HFFc6 (cell line): ENCODE data around the gene TMEM150B. TPM values are rescaled to one million over a fixed set of nuclear protein-coding genes. Genes with fewer than 3 reads are reported as not detected.

Source experiments
- DNase-seq: peaks from one replicate; pipeline ENCODE4 v3.0.0-alpha.2; 2018
- H3K27ac Mint-ChIP-seq: 2 replicates; pipeline ENCODE4 v1.8.0; 2020; ENCODE audit warnings: mild to moderate bottlenecking, mixed read lengths
- H3K27me3 Mint-ChIP-seq: 2 replicates; pipeline ENCODE4 v1.8.0; 2021; ENCODE audit warnings: mild to moderate bottlenecking, moderate library complexity, mixed read lengths; ENCODE audit not compliant: insufficient read depth
- H3K36me3 Mint-ChIP-seq: 2 replicates; pipeline ENCODE4 v1.8.0; 2021; ENCODE audit warnings: low read depth, mixed read lengths
- H3K4me1 Mint-ChIP-seq: 2 replicates; pipeline ENCODE4 v1.8.0; 2020; ENCODE audit warnings: low read depth, mixed read lengths
- H3K4me3 Mint-ChIP-seq: 2 replicates; pipeline ENCODE4 v1.8.0; 2020; ENCODE audit warnings: mild to moderate bottlenecking, moderate library complexity, mixed read lengths
- H3K9me3 Mint-ChIP-seq: 2 replicates; pipeline ENCODE4 v1.8.0; 2020; ENCODE audit warnings: mild to moderate bottlenecking, mixed read lengths
- total RNA-seq, 6 experiments: library from RNA; stranded (reverse); fragmentation: NEBNext Ultra II Directional; extraction: Animal tissue kit (Norgen Biotek cat#: 25700); gene quantifications; 2 replicates in 1 of 6; 3 replicates in 5 of 6; pipeline ENCODE4 v1.2.3, GENCODE V29; 2021
- TF ChIP-seq, protein P1 (sequence below): fragments of 200-600 bp; sonication (generic); IDR thresholded peaks from 2 replicates; pipeline ENCODE4 v1.5.0; 2021; ENCODE audit warnings: antibody characterized with exemption, mild to moderate bottlenecking

Gene TMEM150B
- total RNA-seq, 6 experiments from 2014 or later: not detected

DNA sequence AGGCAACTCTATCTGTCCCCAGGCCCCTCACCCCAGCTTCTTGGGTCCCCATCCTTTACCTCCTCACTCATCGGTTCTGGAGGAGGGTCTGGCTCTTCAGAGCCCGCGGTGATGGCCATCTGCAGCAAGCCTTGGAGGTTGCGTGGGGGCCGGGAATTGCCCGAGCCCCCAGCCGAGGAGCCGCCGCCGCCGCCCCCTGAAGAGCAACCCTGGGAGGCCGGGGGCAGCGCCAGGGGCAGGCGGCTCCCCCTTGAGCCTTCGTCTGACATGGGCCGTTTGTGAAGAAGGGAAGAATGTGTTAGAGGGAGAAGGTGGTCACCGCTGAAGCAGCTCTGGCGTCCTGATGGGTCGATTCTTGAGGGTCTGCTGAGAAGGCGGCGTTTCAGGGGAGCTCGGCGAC, 45.8 kb downstream of the TMEM150B start:
- peak overlapping the region; percentile 99 for H3K27ac Mint-ChIP-seq
- peaks cover 5% of the 10 kb centered on the region for H3K27me3 Mint-ChIP-seq
- TF ChIP-seq, protein P1, sequence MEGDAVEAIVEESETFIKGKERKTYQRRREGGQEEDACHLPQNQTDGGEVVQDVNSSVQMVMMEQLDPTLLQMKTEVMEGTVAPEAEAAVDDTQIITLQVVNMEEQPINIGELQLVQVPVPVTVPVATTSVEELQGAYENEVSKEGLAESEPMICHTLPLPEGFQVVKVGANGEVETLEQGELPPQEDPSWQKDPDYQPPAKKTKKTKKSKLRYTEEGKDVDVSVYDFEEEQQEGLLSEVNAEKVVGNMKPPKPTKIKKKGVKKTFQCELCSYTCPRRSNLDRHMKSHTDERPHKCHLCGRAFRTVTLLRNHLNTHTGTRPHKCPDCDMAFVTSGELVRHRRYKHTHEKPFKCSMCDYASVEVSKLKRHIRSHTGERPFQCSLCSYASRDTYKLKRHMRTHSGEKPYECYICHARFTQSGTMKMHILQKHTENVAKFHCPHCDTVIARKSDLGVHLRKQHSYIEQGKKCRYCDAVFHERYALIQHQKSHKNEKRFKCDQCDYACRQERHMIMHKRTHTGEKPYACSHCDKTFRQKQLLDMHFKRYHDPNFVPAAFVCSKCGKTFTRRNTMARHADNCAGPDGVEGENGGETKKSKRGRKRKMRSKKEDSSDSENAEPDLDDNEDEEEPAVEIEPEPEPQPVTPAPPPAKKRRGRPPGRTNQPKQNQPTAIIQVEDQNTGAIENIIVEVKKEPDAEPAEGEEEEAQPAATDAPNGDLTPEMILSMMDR: no peak
- H3K9me3 Mint-ChIP-seq: no peaks in the 10 kb centered on the region
- H3K36me3 Mint-ChIP-seq: peaks cover 7% of the 10 kb centered on the region; the same call in 1 of the 2 replicates
- H3K4me1 Mint-ChIP-seq: peaks cover 30% of the 10 kb centered on the region
- H3K4me3 Mint-ChIP-seq: peak overlapping the region; percentile 100
- no peak for DNase-seq

DNA sequence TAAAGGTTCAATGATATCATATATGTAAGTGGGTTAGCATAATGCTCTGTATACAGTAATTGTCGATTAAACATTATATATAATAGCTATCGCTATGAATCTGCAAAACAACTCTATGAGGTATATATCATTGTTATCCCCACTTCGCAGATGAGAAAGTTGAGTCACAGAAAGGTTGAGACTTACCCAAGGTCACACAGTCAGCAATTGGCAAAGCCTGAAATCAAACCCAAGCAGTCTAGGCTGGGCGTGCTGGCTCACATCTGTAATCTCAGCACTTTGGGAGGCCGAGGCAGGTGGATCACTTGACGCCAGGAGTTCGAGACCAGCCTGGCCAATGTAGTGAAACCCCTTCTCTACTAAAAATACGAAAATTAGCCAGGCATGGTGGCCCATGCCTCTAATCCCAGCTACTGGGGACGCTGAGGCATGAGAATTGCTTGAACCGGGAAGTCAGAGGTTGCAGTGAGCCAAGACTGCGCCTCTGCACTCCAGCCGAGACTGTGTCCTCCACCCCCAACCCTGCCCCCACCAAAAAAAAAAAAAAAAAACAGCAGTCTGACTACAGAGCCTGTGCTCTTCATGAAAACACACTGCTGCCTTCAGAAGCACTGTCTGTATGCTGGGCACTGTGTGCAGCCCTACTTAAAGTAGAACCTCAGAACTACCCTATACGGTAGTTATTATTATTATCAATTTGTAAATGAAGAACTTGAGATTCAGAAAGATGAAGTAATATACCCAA, 46.6 kb downstream of the TMEM150B start:
- Mint-ChIP-seq H3K27me3 (peaks cover 3% of the 10 kb centered on the region), H3K4me1 (peaks cover 27% of the 10 kb centered on the region), H3K9me3 (no peaks in the 10 kb centered on the region), H3K36me3 (peaks cover 10% of the 10 kb centered on the region), H3K27ac (peak overlapping the region; percentile 99), H3K4me3 (peak overlapping the region; percentile 100)
- no peak for DNase-seq
- TF ChIP-seq, protein P1: no peak

DNA sequence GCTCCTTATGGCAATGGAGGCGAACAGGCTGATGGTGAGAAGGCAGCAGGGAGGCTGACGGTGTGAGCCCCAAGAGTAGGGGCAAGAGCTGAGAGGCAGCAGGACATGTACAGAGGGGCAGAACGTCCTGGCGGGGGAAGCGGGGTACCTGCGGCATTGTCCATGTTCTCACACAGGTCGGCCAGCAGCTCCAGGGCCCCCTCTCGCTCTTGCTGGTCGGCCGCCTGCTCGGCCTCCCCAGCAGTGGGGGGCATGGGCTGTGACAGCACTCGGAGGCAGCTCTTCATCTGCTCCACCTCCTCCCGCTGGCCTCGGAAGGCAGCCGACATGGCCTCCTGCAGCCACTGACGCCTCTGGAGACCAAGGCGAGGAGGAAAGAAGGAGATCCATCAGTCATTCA, 47.6 kb downstream of the TMEM150B start:
- Mint-ChIP-seq H3K27ac (no peak overlapping the region), H3K4me1 (peaks cover 24% of the 10 kb centered on the region), H3K36me3 (peaks cover 12% of the 10 kb centered on the region), H3K9me3 (no peaks in the 10 kb centered on the region), H3K27me3 (peaks cover 2% of the 10 kb centered on the region; the same call in 1 of the 2 replicates), H3K4me3 (no peak overlapping the region)
- DNase-seq: no peak
- TF ChIP-seq, protein P1: no peak

DNA sequence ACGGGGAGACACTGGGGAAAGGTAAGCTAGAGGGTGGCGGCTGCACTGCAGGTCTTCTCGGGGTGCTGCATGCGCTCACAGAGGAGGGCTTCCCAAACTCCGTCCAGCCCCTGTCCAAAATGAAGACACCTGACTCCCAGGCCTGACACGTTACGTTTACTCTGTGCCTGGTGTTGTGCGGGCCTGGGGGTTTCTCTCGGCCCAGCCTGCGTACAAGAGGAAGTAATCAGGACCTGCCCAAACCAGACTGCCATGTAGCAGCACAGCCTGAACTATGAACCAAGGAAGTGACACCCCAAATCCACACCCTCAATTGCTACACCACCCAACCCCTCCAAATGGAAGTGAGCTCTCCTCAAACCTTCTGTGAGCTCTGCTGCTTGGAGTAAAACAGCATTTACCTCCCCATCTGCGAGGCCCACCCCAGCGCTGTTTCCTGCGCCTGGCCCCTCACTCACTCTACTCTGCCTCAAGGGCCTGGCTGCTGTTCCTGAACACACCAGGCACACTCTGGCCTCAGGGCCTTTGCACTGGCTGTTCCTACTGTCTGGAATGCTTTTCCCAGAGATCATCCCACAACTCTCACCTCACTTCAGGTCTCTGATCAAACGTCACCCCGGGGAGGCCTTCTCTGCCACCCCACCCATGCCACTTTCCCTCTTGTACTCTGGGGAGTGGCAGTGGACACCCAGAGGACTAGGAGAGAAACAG, 48.3 kb downstream of the TMEM150B start:
- peaks cover 24% of the 10 kb centered on the region for H3K4me1 Mint-ChIP-seq
- H3K36me3 Mint-ChIP-seq: peaks cover 18% of the 10 kb centered on the region
- H3K27ac Mint-ChIP-seq: no peak overlapping the region
- H3K4me3 Mint-ChIP-seq: no peak overlapping the region
- DNase-seq: no peak
- no peaks in the 10 kb centered on the region for H3K9me3 Mint-ChIP-seq
- TF ChIP-seq, protein P1: no peak
- H3K27me3 Mint-ChIP-seq: peaks cover 2% of the 10 kb centered on the region; the same call in 1 of the 2 replicates

DNA sequence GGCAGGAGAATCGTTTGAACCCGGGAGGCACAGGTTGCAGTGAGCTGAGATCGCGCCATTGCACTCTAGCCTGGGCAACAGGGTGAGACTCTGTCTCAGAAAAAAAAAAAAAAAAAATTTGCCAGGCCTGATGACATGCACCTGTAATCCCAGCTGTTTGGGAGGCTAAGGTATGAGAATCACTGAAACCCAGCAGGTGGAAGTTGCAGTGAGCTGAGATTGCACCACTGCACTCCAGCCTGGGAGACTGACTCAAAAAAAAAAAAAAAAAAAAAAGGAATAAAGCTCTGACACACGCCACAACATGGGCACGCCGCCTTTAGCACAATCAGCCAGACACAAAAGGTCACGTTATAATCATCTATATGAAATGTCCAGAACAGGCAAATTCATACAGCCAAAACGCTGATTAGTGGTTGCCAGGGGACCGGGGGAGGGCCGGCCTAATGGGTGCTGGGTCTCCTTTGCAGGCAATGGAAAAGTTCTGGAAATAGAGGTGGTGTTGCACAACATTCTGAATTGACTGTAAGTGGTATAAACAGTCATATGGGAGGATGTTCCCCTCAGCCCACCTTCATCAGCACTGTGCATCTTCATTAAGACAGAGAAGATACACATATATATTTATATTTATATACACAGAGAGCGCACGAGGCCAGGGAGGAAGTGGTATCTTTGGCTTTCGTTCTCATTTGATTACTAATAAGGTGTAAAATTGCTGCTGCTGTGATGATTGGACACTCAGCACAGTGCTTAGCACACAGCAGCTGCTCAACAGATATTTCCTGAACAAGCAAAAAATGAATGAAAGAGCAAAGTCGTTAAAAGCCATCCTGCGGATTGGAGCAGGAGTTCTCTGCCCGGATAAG, 49.1 kb downstream of the TMEM150B start:
- no peak overlapping the region for H3K27ac Mint-ChIP-seq
- DNase-seq: no peak
- TF ChIP-seq, protein P1: no peak
- H3K4me1 Mint-ChIP-seq: peaks cover 18% of the 10 kb centered on the region
- no peaks in the 10 kb centered on the region for H3K9me3 Mint-ChIP-seq
- H3K4me3 Mint-ChIP-seq: no peak overlapping the region
- H3K36me3 Mint-ChIP-seq: peaks cover 22% of the 10 kb centered on the region
- peaks cover 2% of the 10 kb centered on the region; the same call in 1 of the 2 replicates for H3K27me3 Mint-ChIP-seq
